ENCODE data around the gene SERPINA1.

The SERPINA1 gene

GRCh38 chr14:94404561-94404960 lies 16.2 kb upstream of the SERPINA1 start:
- Histone ChIP-seq H3K79me2 (ENCODE audit: insufficient read depth, low read length) (no peaks in the 10 kb centered on the region), H2AFZ (ENCODE audit: low read depth, low read length) (no peak overlapping the region), H4K20me1 (ENCODE audit: insufficient read depth, low read length) (no peaks in the 10 kb centered on the region), H3K4me2 (ENCODE audit: insufficient read depth, low read length) (no peak overlapping the region), H3K9ac (ENCODE audit: low read depth, low read length) (no peak overlapping the region), H3K36me3 (ENCODE audit: insufficient read depth, low read length) (no peaks in the 10 kb centered on the region), H3K27me3 (ENCODE audit: insufficient read depth, low read length, poor library complexity) (no peaks in the 10 kb centered on the region), H3K4me1 (ENCODE audit: insufficient read depth, low read length) (no peaks in the 10 kb centered on the region), H3K4me3 (ENCODE audit: low read depth in 1 of 2, low read length in 2 of 2) (no peak overlapping the region), H3K27ac (ENCODE audit: low read length) (no peak overlapping the region), H3K9me3 (ENCODE audit: insufficient read depth, low read length, severe bottlenecking) (peaks cover 3% of the 10 kb centered on the region)
- TF ChIP-seq CTCF (IDR thresholded peaks at IDR 0.05; ENCODE audit: borderline replicate concordance, extremely low read depth, low read length, poor library complexity, severe bottlenecking) (no peak), EZH2 (IDR thresholded peaks at IDR 0.05; ENCODE audit: borderline replicate concordance, low read depth, low read length, severe bottlenecking) (no peak)
- no peak for ATAC-seq (ENCODE audit: insufficient read depth, low read depth)
- no peak for DNase-seq

- Histone ChIP-seq H3K36me3 (ENCODE audit: insufficient read depth, low read length) (no peaks in the 10 kb centered on the region), H3K79me2 (ENCODE audit: insufficient read depth, low read length) (no peaks in the 10 kb centered on the region), H2AFZ (ENCODE audit: low read depth, low read length) (no peak overlapping the region), H3K4me2 (ENCODE audit: insufficient read depth, low read length) (no peak overlapping the region), H3K4me3 (ENCODE audit: low read depth in 1 of 2, low read length in 2 of 2) (no peak overlapping the region), H3K27ac (ENCODE audit: low read length) (no peak overlapping the region), H3K4me1 (ENCODE audit: insufficient read depth, low read length) (no peaks in the 10 kb centered on the region), H3K27me3 (ENCODE audit: insufficient read depth, low read length, poor library complexity) (no peaks in the 10 kb centered on the region), H3K9me3 (ENCODE audit: insufficient read depth, low read length, severe bottlenecking) (peaks cover 3% of the 10 kb centered on the region), H4K20me1 (ENCODE audit: insufficient read depth, low read length) (no peaks in the 10 kb centered on the region), H3K9ac (ENCODE audit: low read depth, low read length) (no peak overlapping the region)
- ATAC-seq (ENCODE audit: insufficient read depth, low read depth) (no peak), DNase-seq (no peak)
- TF ChIP-seq CTCF (IDR thresholded peaks at IDR 0.05; ENCODE audit: borderline replicate concordance, extremely low read depth, low read length, poor library complexity, severe bottlenecking), result no peak
- TF ChIP-seq EZH2 (IDR thresholded peaks at IDR 0.05; ENCODE audit: borderline replicate concordance, low read depth, low read length, severe bottlenecking), result no peak
These were observed 15.0 kb upstream of the SERPINA1 start for GRCh38 chr14:94403312-94403932.

- no peak overlapping the region for H3K27ac ChIP-seq (ENCODE audit: low read length)
- H2AFZ ChIP-seq (ENCODE audit: low read depth, low read length), result no peak overlapping the region
- no peaks in the 10 kb centered on the region for H3K36me3 ChIP-seq (ENCODE audit: insufficient read depth, low read length)
- no peak for ATAC-seq (ENCODE audit: insufficient read depth, low read depth)
- no peaks in the 10 kb centered on the region for H3K4me1 ChIP-seq (ENCODE audit: insufficient read depth, low read length)
- H3K27me3 ChIP-seq (ENCODE audit: insufficient read depth, low read length, poor library complexity), result peaks cover 4% of the 10 kb centered on the region
- no peaks in the 10 kb centered on the region for H4K20me1 ChIP-seq (ENCODE audit: insufficient read depth, low read length)
- no peaks in the 10 kb centered on the region for H3K9me3 ChIP-seq (ENCODE audit: insufficient read depth, low read length, severe bottlenecking)
- H3K79me2 ChIP-seq (ENCODE audit: insufficient read depth, low read length), result no peaks in the 10 kb centered on the region
- no peak overlapping the region for H3K4me2 ChIP-seq (ENCODE audit: insufficient read depth, low read length)
- no peak overlapping the region for H3K9ac ChIP-seq (ENCODE audit: low read depth, low read length)
- DNase-seq, result no peak
- H3K4me3 ChIP-seq (ENCODE audit: low read depth in 1 of 2, low read length in 2 of 2), result no peak overlapping the region
- TF ChIP-seq EZH2 (IDR thresholded peaks at IDR 0.05; ENCODE audit: borderline replicate concordance, low read depth, low read length, severe bottlenecking) (no peak), CTCF (IDR thresholded peaks at IDR 0.05; ENCODE audit: borderline replicate concordance, extremely low read depth, low read length, poor library complexity, severe bottlenecking) (no peak)
These were observed 12.7 kb upstream of the SERPINA1 start for GRCh38 chr14:94401083-94401482.

Data from DND-41 (cell line).